Brain microvascular endothelial cell (primary cell): ENCODE results near the gene LRMDA.

Source experiments
- DNase-seq: peaks from one replicate; pipeline ENCODE4 v3.0.0-alpha.2; 2020
- H3K27ac ChIP-seq: fragments of 250-450 bp; sonication (Bioruptor Pico); 2 replicates; pipeline ENCODE4 v1.5.1; 2020; ENCODE audit warnings: mild to moderate bottlenecking, moderate library complexity
- H3K27me3 ChIP-seq: fragments of 250-450 bp; sonication (Bioruptor Pico); replicated peaks from 2 replicates; pipeline ENCODE4 v1.5.1; 2020; ENCODE audit warnings: mild to moderate bottlenecking
- H3K36me3 ChIP-seq: fragments of 250-450 bp; sonication (Bioruptor Pico); replicated peaks from 2 replicates; pipeline ENCODE4 v1.5.1; 2020; ENCODE audit warnings: mild to moderate bottlenecking
- H3K4me3 ChIP-seq: 2 replicates; pipeline ENCODE4 v1.5.1; 2011; ENCODE audit warnings: low read depth, mild to moderate bottlenecking, control low read depth, low read length, moderate library complexity
- CTCF ChIP-seq: IDR thresholded peaks from 2 replicates; pipeline ENCODE4 v1.5.1; 2011; ENCODE audit warnings: low read depth, mild to moderate bottlenecking, moderate library complexity, low read length, control low read depth, inconsistent platforms; ENCODE audit errors: missing control alignments
- in situ Hi-C: cut with HindIII; loops from 2 replicates; pipeline ENCODE4 v1.10.0; 2017; ENCODE audit warnings: low sequenced_read_pairs, low pct_ligation_motif_present

The LRMDA gene

GRCh38 chr10:76085817-76086167 is 654.4 kb downstream of the LRMDA start:
- in situ Hi-C loops, result no loop called here
- H3K4me3 ChIP-seq, result no peak overlapping the region
- no peak for TF ChIP-seq CTCF

GRCh38 chr10:76086170-76086760 is 654.8 kb downstream of the LRMDA start:
- in situ Hi-C loops, result no loop called here

More at GRCh38 chr10:76085817-76086167, 654.4 kb downstream of the LRMDA start:
- no peaks in the 10 kb centered on the region for H3K36me3 ChIP-seq
- no peak for DNase-seq
- no peak overlapping the region for H3K27ac ChIP-seq
- no peaks in the 10 kb centered on the region for H3K27me3 ChIP-seq

GRCh38 chr10:76086761-76087639 is 655.6 kb downstream of the LRMDA start:
- in situ Hi-C loops, result no loop called here
- H3K27ac ChIP-seq, result no peak overlapping the region
- TF ChIP-seq CTCF, result peak; percentile 84
- no peak overlapping the region for H3K4me3 ChIP-seq
- peak; percentile 65 for DNase-seq
- no peaks in the 10 kb centered on the region for H3K36me3 ChIP-seq
- no peaks in the 10 kb centered on the region for H3K27me3 ChIP-seq

More at GRCh38 chr10:76086170-76086760, 654.8 kb downstream of the LRMDA start:
- no peaks in the 10 kb centered on the region for H3K36me3 ChIP-seq
- no peak for DNase-seq
- H3K27ac ChIP-seq, result no peak overlapping the region
- H3K4me3 ChIP-seq, result no peak overlapping the region
- no peaks in the 10 kb centered on the region for H3K27me3 ChIP-seq
- TF ChIP-seq CTCF, result no peak

GRCh38 chr10:76088008-76088407 is 656.6 kb downstream of the LRMDA start:
- Histone ChIP-seq H3K27me3 (no peaks in the 10 kb centered on the region), H3K36me3 (no peaks in the 10 kb centered on the region), H3K27ac (no peak overlapping the region), H3K4me3 (no peak overlapping the region)
- DNase-seq, result no peak
- no peak for TF ChIP-seq CTCF
- in situ Hi-C loops, result no loop called here

- in situ Hi-C loops, result no loop called here
- no peak for TF ChIP-seq CTCF
- DNase-seq, result no peak
- Histone ChIP-seq H3K36me3 (no peaks in the 10 kb centered on the region), H3K27me3 (no peaks in the 10 kb centered on the region), H3K4me3 (no peak overlapping the region), H3K27ac (no peak overlapping the region)
These were observed 657.6 kb downstream of the LRMDA start for GRCh38 chr10:76088980-76089379.
